ENCODE results near the gene USP9X.

DNA sequence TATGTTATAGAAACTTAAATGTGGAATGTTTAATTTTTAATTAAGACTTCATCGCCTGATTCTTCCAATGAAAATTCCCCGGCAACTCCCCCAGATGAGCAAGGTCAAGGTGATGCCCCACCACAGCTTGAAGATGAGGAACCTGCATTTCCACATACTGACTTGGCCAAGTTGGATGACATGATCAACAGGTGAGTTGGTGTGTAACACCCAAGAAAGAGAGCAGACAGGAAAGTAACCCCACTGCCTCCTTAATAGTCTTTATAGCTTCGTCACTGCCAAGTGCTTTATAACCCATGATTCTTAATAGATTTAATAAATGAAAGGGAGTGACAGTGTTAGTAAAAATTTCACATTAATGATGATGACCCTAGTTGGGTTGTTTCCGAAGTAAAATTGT lies 43.7 kb downstream of the USP9X start:
- no peak for TF ChIP-seq CTCF (conservative IDR thresholded peaks at IDR 0.05 in 1 of 2, IDR thresholded peaks at IDR 0.05 in 1 of 2; ENCODE audit: low read depth in 1 of 2, low read length in 2 of 2)
- TF ChIP-seq EZH2 (IDR thresholded peaks at IDR 0.05; ENCODE audit: low read length, missing control alignments), result no peak

Data from fibroblast of lung (primary cell).